Ovary (tissue), 9 donors: ENCODE measurements around the gene DHRS11. TPM values are rescaled to one million over a fixed set of nuclear protein-coding genes. Genes with fewer than 3 reads are reported as not detected.

ENCODE experiments used
- DNase-seq, 5 donors: peaks; one replicate each; pipeline ENCODE4 v3.0.0-alpha.2; 2019 to 2020
- H3K27ac ChIP-seq, 2 donors: fragments of 200-600 bp; one replicate each; pipeline versions ENCODE4 v1.5.1 to v1.8.0; 2019 to 2022
- H3K27me3 ChIP-seq: fragments of 200-600 bp; one replicate; pipeline ENCODE4 v1.8.0; 2022
- H3K36me3 ChIP-seq: fragments of 200-600 bp; sonication (generic); one replicate; pipeline ENCODE4 v1.5.1; 2019
- H3K4me1 ChIP-seq: one replicate; pipeline ENCODE4 v1.8.1; 2013; ENCODE audit warnings: mild to moderate bottlenecking, moderate library complexity; ENCODE audit not compliant: insufficient read depth
- H3K4me3 ChIP-seq: fragments of 200-600 bp; sonication (generic); one replicate; pipeline ENCODE4 v1.5.1; 2017
- H3K9me3 ChIP-seq, 2 donors: fragments of 200-600 bp in 1 of 2; sonication (generic) in 1 of 2; one replicate each; pipeline versions ENCODE4 v1.5.1 to v1.8.1; 2013 to 2019; ENCODE audit warnings: mild to moderate bottlenecking in 1 of 2, moderate library complexity in 1 of 2
- CTCF ChIP-seq, 3 donors: fragments of 450-650 bp in 2 of 3; fragments of 200-600 bp in 1 of 3; IDR thresholded peaks; one replicate each; pipeline versions ENCODE4 v1.5.1 to v1.8.0; 2016 to 2022; ENCODE audit warnings: antibody characterized with exemption in 3 of 3, mild to moderate bottlenecking in 1 of 3
- EP300 ChIP-seq: sonication (generic); formaldehyde crosslinking; IDR thresholded peaks from one replicate; pipeline ENCODE4 v1.6.1; 2017; ENCODE audit warnings: antibody characterized with exemption
- POLR2A ChIP-seq: fragments of 450-650 bp; IDR thresholded peaks from one replicate; pipeline ENCODE4 v1.6.1; 2017; ENCODE audit warnings: antibody characterized with exemption, mild to moderate bottlenecking, moderate library complexity
- WGBS, 3 donors: extraction: QIAGEN DNeasy Blood & Tissue Kit in 1 of 3; methylation state at CpG; one replicate each; pipeline versions ENCODE4 v1.1.5 to v1.1.7; 2013 to 2017; 5-methylcytosine and 5-hydroxymethylcytosine counted together
- intact Hi-C, 4 donors: fragments of 100-400 bp; cut with DNase I; formaldehyde crosslinking; loops; one replicate each; pipeline versions ENCODE4 v1.11.0 to v1.15.1; 2022 to 2023
- polyA plus RNA-seq, 2 donors: library from polyadenylated mRNA; stranded (reverse); fragments of 200-250 nt in 1 of 2; fragments of 350-450 nt in 1 of 2; fragmentation: Illumina TruSeq in 1 of 2; extraction: RNeasy Lipid Tissue Mini Kit (QIAGEN cat#74804) in 1 of 2; gene quantifications; one replicate each; pipeline ENCODE4 v1.2.3, GENCODE V29; 2013 to 2014
- total RNA-seq, 7 donors: library from RNA; depleted of rRNA in 2 of 7; stranded (reverse); fragments of >200 nt in 2 of 7; fragmentation: NEBNext Ultra II Directional in 3 of 7; extraction: Animal tissue kit (Norgen Biotek cat#: 25700) in 3 of 7; gene quantifications; one replicate each; pipeline versions ENCODE4 v1.1.0 to v1.2.4, GENCODE V29; 2016 to 2023
- donor health status: DM: no; HTN: no; CAD: no; lungs with moderate emphysema.
- donor health status: DM: no; HTN: no; CAD: no.
- donor health status: Bipolar disorder and iron deficiency.
- donor health status: DM: yes; HTN: yes; CAD: no.
- donor health status: DM: no; HTN: no; CAD: no.
- donor health status: DM: yes; HTN: yes; CAD: no.

DHRS11 gene
- total and polyA plus RNA-seq, 9 donors: 3.0 to 10.2 (median 6.6) TPM

GRCh38 chr17:36623281-36623680, 31.6 kb downstream of the DHRS11 start:
- H3K4me1 ChIP-seq: no peaks in the 10 kb centered on the region
- TF ChIP-seq EP300 (no peak), POLR2A (no peak), CTCF (IDR thresholded peaks at IDR 0.05) (no peak)
- no peak overlapping the region for H3K4me3 ChIP-seq
- 46 to 74% (median 71%) methylated on average over 3 of the region's 3 CpGs for WGBS, 3 donors
- H3K36me3 ChIP-seq: no peaks in the 10 kb centered on the region
- no peaks in the 10 kb centered on the region for H3K9me3 ChIP-seq
- intact Hi-C loops: loop anchor here in 2 of 4 donors (10.0 kb wide), 2 partner anchors 612 to 622 kb away; no protein-coding TSS in a partner anchor
- no peak overlapping the region for H3K27ac ChIP-seq
- DNase-seq: no peak
- H3K27me3 ChIP-seq: no peaks in the 10 kb centered on the region

GRCh38 chr17:36625188-36625587, 33.5 kb downstream of the DHRS11 start:
- 78 to 88% (median 83%) methylated on average over 7 of the region's 7 CpGs for WGBS, 3 donors

GRCh38 chr17:36627101-36627500, 35.4 kb downstream of the DHRS11 start:
- 69 to 76% (median 74%) methylated on average over 12 of the region's 12 CpGs for WGBS, 3 donors
- no peak overlapping the region for H3K27ac ChIP-seq
- TF ChIP-seq CTCF (IDR thresholded peaks at IDR 0.05): no peak
- no peak for TF ChIP-seq EP300
- TF ChIP-seq POLR2A: no peak
- H3K4me1 ChIP-seq: no peaks in the 10 kb centered on the region
- intact Hi-C loops: loop anchor here in 2 of 4 donors (5.0 to 10.0 kb wide), 3 partner anchors 420 to 618 kb away; no protein-coding TSS in a partner anchor
- H3K4me3 ChIP-seq: no peak overlapping the region
- no peaks in the 10 kb centered on the region for H3K27me3 ChIP-seq
- H3K36me3 ChIP-seq: no peaks in the 10 kb centered on the region
- no peak for DNase-seq
- H3K9me3 ChIP-seq: no peaks in the 10 kb centered on the region

More at GRCh38 chr17:36625188-36625587, 33.5 kb downstream of the DHRS11 start:
- Histone ChIP-seq H3K27ac (no peak overlapping the region), H3K36me3 (no peaks in the 10 kb centered on the region), H3K9me3 (no peaks in the 10 kb centered on the region), H3K27me3 (no peaks in the 10 kb centered on the region), H3K4me3 (no peak overlapping the region), H3K4me1 (no peaks in the 10 kb centered on the region)
- DNase-seq: no peak
- no peak for TF ChIP-seq EP300
- TF ChIP-seq CTCF (IDR thresholded peaks at IDR 0.05): no peak
- no peak for TF ChIP-seq POLR2A
- intact Hi-C loops: loop anchor here in 2 of 4 donors (5.0 to 10.0 kb wide), 3 partner anchors 422 to 620 kb away; no protein-coding TSS in a partner anchor

DNA sequence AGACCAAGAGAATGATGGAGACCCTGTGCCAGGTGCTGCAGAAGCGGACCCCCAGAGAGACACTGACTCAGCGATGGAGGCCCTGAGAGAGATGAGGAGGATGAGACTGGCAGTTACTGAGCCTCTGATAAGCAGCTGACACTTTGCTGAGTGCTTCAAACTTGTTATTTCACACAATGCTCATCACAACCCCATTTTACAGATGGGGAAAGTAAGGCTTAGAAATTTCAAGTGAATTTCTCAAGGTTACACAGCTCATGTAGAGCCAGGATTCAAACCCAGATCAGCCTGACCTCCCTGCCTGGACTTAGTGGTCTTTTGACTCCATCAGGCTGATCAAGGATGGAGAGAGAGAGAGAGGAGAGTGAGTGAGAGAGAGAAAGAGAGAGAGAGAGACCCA, 36.9 kb downstream of the DHRS11 start:
- no peaks in the 10 kb centered on the region for H3K36me3 ChIP-seq
- no peak overlapping the region for H3K27ac ChIP-seq
- H3K9me3 ChIP-seq: no peaks in the 10 kb centered on the region
- no peak for TF ChIP-seq EP300
- no peak for DNase-seq
- H3K4me1 ChIP-seq: no peaks in the 10 kb centered on the region
- no peak overlapping the region for H3K4me3 ChIP-seq
- 89 to 94% (median 93%) methylated on average over 2 of the region's 2 CpGs for WGBS, 3 donors
- intact Hi-C loops: loop anchor here in 2 of 4 donors (5.0 to 10.0 kb wide), 3 partner anchors 419 to 616 kb away; no protein-coding TSS in a partner anchor
- H3K27me3 ChIP-seq: no peaks in the 10 kb centered on the region

GRCh38 chr17:36629252-36629847, 37.7 kb downstream of the DHRS11 start:
- H3K27me3 ChIP-seq: no peaks in the 10 kb centered on the region

More at GRCh38 chr17:36629252-36629847, 37.7 kb downstream of the DHRS11 start:
- WGBS, 3 donors: 15 to 20% (median 16%) methylated on average over 13 to 14 of the region's 14 CpGs
- intact Hi-C loops: loop anchor here in 2 of 4 donors (5.0 to 10.0 kb wide), 3 partner anchors 418 to 615 kb away; no protein-coding TSS in a partner anchor
- no peaks in the 10 kb centered on the region for H3K4me1 ChIP-seq
- TF ChIP-seq EP300: no peak
- no peak for TF ChIP-seq POLR2A
- peak; percentile 82 to 87 (median 84) for TF ChIP-seq CTCF (IDR thresholded peaks at IDR 0.05)
- no peak overlapping the region for H3K4me3 ChIP-seq
- DNase-seq: peak; percentile 51 to 83 (median 79)
- H3K27ac ChIP-seq: no peak overlapping the region
- no peaks in the 10 kb centered on the region for H3K36me3 ChIP-seq
- no peaks in the 10 kb centered on the region for H3K9me3 ChIP-seq
